Neural progenitor cell (in vitro differentiated cells): ENCODE data around the gene PNPLA7. TPM values are rescaled to one million over a fixed set of nuclear protein-coding genes. Genes with fewer than 3 reads are reported as not detected.

Experiments used
- DNase-seq: peaks from one replicate; pipeline ENCODE4 v3.0.0-alpha.2; 2016; ENCODE audit warnings: low spot score
- H2AFZ ChIP-seq: fragments of 200-600 bp; sonication (generic); replicated peaks from 2 replicates; pipeline ENCODE4 v1.6.1; 2016; ENCODE audit warnings: antibody characterized with exemption
- H3F3A ChIP-seq: fragments of 200-600 bp; sonication (generic); 2 replicates; pipeline ENCODE4 v1.6.1; 2016; ENCODE audit warnings: antibody characterized with exemption, low read depth
- H3K27ac ChIP-seq: fragments of 200-600 bp; sonication (generic); 2 replicates; pipeline ENCODE4 v1.5.1; 2016; ENCODE audit warnings: mild to moderate bottlenecking
- H3K27me3 ChIP-seq: fragments of 200-600 bp; sonication (generic); 2 replicates; pipeline ENCODE4 v1.6.1; 2016; ENCODE audit warnings: mild to moderate bottlenecking, moderate library complexity
- H3K36me3 ChIP-seq: fragments of 200-600 bp; sonication (generic); 2 replicates; pipeline ENCODE4 v1.5.1; 2016
- H3K4me1 ChIP-seq: fragments of 200-600 bp; sonication (generic); 2 replicates; pipeline ENCODE4 v1.6.1; 2016; ENCODE audit warnings: mixed run types
- H3K4me2 ChIP-seq: fragments of 200-600 bp; sonication (generic); 2 replicates; pipeline ENCODE4 v1.6.1; 2016
- H3K4me3 ChIP-seq: fragments of 200-600 bp; sonication (generic); 2 replicates; pipeline ENCODE4 v1.5.1; 2016
- H3K79me2 ChIP-seq: fragments of 200-600 bp; sonication (generic); 2 replicates; pipeline ENCODE4 v1.6.1; 2016; ENCODE audit warnings: low read depth
- H3K9ac ChIP-seq: fragments of 200-600 bp; sonication (generic); 2 replicates; pipeline ENCODE4 v1.6.1; 2016
- H3K9me3 ChIP-seq: fragments of 200-600 bp; sonication (generic); 2 replicates; pipeline ENCODE4 v1.5.1; 2016; ENCODE audit warnings: low read depth
- H4K20me1 ChIP-seq: fragments of 200-600 bp; sonication (generic); 2 replicates; pipeline ENCODE4 v1.6.1; 2016; ENCODE audit warnings: low read depth
- H3K27ac Mint-ChIP-seq: 3 replicates; pipeline ENCODE4 v1.8.0; 2021; ENCODE audit warnings: mixed read lengths
- H3K27me3 Mint-ChIP-seq: 2 replicates; pipeline ENCODE4 v1.8.0; 2022; ENCODE audit warnings: low read depth, mild to moderate bottlenecking, inconsistent platforms, moderate library complexity, mixed read lengths; ENCODE audit not compliant: insufficient read depth
- H3K36me3 Mint-ChIP-seq: 3 replicates; pipeline ENCODE4 v1.8.0; 2021; ENCODE audit warnings: mixed read lengths
- H3K4me1 Mint-ChIP-seq: 3 replicates; pipeline ENCODE4 v1.8.0; 2021; ENCODE audit warnings: mixed read lengths
- H3K4me3 Mint-ChIP-seq: 3 replicates; pipeline ENCODE4 v1.8.0; 2021; ENCODE audit warnings: mild to moderate bottlenecking, moderate library complexity, mixed read lengths
- H3K9me3 Mint-ChIP-seq: 3 replicates; pipeline ENCODE4 v1.8.0; 2020; ENCODE audit warnings: mixed read lengths
- EZH2 ChIP-seq: fragments of 200-600 bp; sonication (generic); IDR thresholded peaks from 2 replicates; pipeline ENCODE4 v1.6.1; 2017; ENCODE audit warnings: antibody characterized with exemption, mild to moderate bottlenecking, moderate library complexity
- EZH2phosphoT487 ChIP-seq: fragments of 200-600 bp; sonication (generic); IDR thresholded peaks from 2 replicates; pipeline ENCODE4 v1.6.1; 2017; ENCODE audit warnings: antibody characterized with exemption
- total RNA-seq: library from RNA; depleted of rRNA; stranded (reverse); fragments of >200 nt; gene quantifications from 2 replicates; pipeline ENCODE4 v1.2.3, GENCODE V29; 2015; ENCODE audit warnings: low replicate concordance
- TF ChIP-seq, protein P1 (sequence below): fragments of 200-600 bp; sonication (generic); IDR thresholded peaks from 2 replicates; pipeline ENCODE4 v1.5.1; 2017; ENCODE audit warnings: antibody characterized with exemption, mild to moderate bottlenecking

PNPLA7 gene
- total RNA-seq, 1 donor from 2014 or later: 0.13 TPM

DNA sequence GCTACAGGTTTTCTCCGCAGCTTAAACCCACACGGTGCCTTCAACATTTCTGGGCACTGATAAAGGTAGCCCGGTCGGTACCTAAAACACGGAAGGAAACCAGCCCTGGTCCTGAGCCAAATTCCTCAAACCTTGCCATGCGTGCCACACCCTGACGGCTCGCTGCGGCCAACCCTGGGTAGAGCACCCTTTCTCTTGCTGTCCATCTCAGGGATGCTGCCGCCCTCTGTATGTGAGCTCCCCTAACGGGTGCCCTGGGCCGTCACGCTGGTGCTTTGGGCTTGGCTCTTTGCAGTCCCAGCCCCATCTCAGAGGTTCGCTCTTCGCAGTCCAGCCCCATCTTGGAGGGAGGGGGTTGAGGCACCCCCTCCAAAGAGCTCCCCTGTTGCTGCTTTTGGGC, 43.9 kb downstream of the PNPLA7 start:
- H3K36me3 Mint-ChIP-seq: peaks cover 12% of the 10 kb centered on the region
- no peak for DNase-seq
- Histone ChIP-seq H4K20me1 (no peaks in the 10 kb centered on the region), H3K9ac (no peak overlapping the region), H3K27ac (no peak overlapping the region), H3F3A (peaks cover 11% of the 10 kb centered on the region), H3K36me3 (no peaks in the 10 kb centered on the region), H3K4me2 (no peak overlapping the region), H3K79me2 (no peaks in the 10 kb centered on the region), H3K4me3 (no peak overlapping the region), H3K4me1 (no peaks in the 10 kb centered on the region), H3K9me3 (no peaks in the 10 kb centered on the region), H2AFZ (no peak overlapping the region), H3K27me3 (no peaks in the 10 kb centered on the region)
- H3K4me3 Mint-ChIP-seq: no peak overlapping the region
- H3K27me3 Mint-ChIP-seq: peaks cover 15% of the 10 kb centered on the region
- TF ChIP-seq EZH2phosphoT487 (no peak), EZH2 (no peak)
- TF ChIP-seq, protein P1, sequence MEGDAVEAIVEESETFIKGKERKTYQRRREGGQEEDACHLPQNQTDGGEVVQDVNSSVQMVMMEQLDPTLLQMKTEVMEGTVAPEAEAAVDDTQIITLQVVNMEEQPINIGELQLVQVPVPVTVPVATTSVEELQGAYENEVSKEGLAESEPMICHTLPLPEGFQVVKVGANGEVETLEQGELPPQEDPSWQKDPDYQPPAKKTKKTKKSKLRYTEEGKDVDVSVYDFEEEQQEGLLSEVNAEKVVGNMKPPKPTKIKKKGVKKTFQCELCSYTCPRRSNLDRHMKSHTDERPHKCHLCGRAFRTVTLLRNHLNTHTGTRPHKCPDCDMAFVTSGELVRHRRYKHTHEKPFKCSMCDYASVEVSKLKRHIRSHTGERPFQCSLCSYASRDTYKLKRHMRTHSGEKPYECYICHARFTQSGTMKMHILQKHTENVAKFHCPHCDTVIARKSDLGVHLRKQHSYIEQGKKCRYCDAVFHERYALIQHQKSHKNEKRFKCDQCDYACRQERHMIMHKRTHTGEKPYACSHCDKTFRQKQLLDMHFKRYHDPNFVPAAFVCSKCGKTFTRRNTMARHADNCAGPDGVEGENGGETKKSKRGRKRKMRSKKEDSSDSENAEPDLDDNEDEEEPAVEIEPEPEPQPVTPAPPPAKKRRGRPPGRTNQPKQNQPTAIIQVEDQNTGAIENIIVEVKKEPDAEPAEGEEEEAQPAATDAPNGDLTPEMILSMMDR: no peak
- peaks cover 4% of the 10 kb centered on the region for H3K4me1 Mint-ChIP-seq
- H3K9me3 Mint-ChIP-seq: peaks cover 24% of the 10 kb centered on the region
- H3K27ac Mint-ChIP-seq: no peak overlapping the region

DNA sequence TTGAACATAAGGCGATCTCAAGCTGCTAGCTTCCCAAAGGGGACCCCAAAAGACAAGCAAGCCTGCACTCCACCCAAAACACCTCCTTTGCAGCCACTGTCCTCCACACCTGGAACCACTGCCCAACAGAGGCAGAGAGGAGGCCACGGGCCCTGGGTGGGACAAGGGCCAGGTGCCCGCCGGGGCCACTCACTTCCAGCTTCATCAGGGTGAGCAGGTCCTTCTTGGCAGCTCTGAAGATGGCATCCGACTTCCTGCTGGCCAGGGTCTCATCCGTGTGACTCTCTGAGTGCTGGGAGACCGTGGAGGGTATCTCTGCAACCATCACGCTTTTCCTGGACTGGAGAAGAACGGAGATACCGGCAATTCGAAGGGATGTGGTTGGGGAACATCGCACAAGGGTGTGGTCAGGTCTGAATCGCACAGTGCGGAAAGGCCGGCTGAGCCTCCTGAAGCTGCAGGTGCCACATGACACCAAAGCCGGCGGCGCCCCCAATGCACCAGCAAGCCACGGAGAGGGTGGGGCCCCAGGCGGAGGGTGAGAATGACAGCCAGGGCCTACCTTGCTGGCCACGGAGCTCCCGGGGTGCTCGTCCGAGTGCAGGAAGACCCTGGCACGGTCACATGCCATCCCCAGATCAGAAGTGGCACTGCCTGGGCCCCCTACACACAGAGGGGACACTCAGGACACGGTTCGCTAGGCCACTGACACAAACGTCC, 44.6 kb downstream of the PNPLA7 start:
- peaks cover 24% of the 10 kb centered on the region for H3K9me3 Mint-ChIP-seq
- H3K4me3 Mint-ChIP-seq: no peak overlapping the region

GRCh38 chr9:137504432-137504777, 45.8 kb downstream of the PNPLA7 start:
- peaks cover 15% of the 10 kb centered on the region for H3K27me3 Mint-ChIP-seq
- no peak overlapping the region for H3K27ac ChIP-seq
- H3K27ac Mint-ChIP-seq: no peak overlapping the region
- H3K36me3 ChIP-seq: no peaks in the 10 kb centered on the region
- DNase-seq: no peak
- H3K9me3 ChIP-seq: no peaks in the 10 kb centered on the region
- H3K9ac ChIP-seq: no peak overlapping the region
- H2AFZ ChIP-seq: no peak overlapping the region
- no peak for TF ChIP-seq EZH2
- no peak for TF ChIP-seq EZH2phosphoT487
- TF ChIP-seq, protein P1: no peak
- H3K79me2 ChIP-seq: no peaks in the 10 kb centered on the region
- H3F3A ChIP-seq: peaks cover 11% of the 10 kb centered on the region
- H3K4me1 Mint-ChIP-seq: peaks cover 4% of the 10 kb centered on the region
- no peaks in the 10 kb centered on the region for H3K4me1 ChIP-seq
- no peak overlapping the region for H3K4me2 ChIP-seq
- no peak overlapping the region for H3K4me3 ChIP-seq
- H4K20me1 ChIP-seq: no peaks in the 10 kb centered on the region
- H3K9me3 Mint-ChIP-seq: peaks cover 24% of the 10 kb centered on the region
- H3K27me3 ChIP-seq: no peaks in the 10 kb centered on the region
- H3K36me3 Mint-ChIP-seq: peaks cover 11% of the 10 kb centered on the region
- no peak overlapping the region for H3K4me3 Mint-ChIP-seq

More for the DNA sequence above, 44.6 kb downstream of the PNPLA7 start:
- no peak for DNase-seq
- Mint-ChIP-seq H3K36me3 (peaks cover 12% of the 10 kb centered on the region), H3K27me3 (peaks cover 15% of the 10 kb centered on the region), H3K27ac (no peak overlapping the region), H3K4me1 (peaks cover 4% of the 10 kb centered on the region)
- Histone ChIP-seq H3K27me3 (no peaks in the 10 kb centered on the region), H3K27ac (no peak overlapping the region), H3K4me1 (no peaks in the 10 kb centered on the region), H3K79me2 (no peaks in the 10 kb centered on the region), H3K9me3 (no peaks in the 10 kb centered on the region), H3F3A (peaks cover 11% of the 10 kb centered on the region), H4K20me1 (no peaks in the 10 kb centered on the region), H3K36me3 (no peaks in the 10 kb centered on the region), H2AFZ (no peak overlapping the region), H3K4me3 (no peak overlapping the region), H3K4me2 (no peak overlapping the region), H3K9ac (no peak overlapping the region)
- TF ChIP-seq, protein P1: no peak
- TF ChIP-seq EZH2phosphoT487 (no peak), EZH2 (no peak)
